GM18519 (cell line): Measurements from ENCODE around the gene EVPL.
"Not testable (repeated sequence)": the region's sequence is repeated elsewhere in the genome, so short reads cannot be mapped to it uniquely, and the experiment has no call there.

Experiments
- ATAC-seq: cut with Tn5 transposase; IDR thresholded peaks from one replicate; pipeline ENCODE4 v1.9.1; 2021; ENCODE audit warnings: mild to moderate bottlenecking, moderate library complexity; ENCODE audit not compliant: unreplicated experiment, low FRiP score

The EVPL gene

DNA sequence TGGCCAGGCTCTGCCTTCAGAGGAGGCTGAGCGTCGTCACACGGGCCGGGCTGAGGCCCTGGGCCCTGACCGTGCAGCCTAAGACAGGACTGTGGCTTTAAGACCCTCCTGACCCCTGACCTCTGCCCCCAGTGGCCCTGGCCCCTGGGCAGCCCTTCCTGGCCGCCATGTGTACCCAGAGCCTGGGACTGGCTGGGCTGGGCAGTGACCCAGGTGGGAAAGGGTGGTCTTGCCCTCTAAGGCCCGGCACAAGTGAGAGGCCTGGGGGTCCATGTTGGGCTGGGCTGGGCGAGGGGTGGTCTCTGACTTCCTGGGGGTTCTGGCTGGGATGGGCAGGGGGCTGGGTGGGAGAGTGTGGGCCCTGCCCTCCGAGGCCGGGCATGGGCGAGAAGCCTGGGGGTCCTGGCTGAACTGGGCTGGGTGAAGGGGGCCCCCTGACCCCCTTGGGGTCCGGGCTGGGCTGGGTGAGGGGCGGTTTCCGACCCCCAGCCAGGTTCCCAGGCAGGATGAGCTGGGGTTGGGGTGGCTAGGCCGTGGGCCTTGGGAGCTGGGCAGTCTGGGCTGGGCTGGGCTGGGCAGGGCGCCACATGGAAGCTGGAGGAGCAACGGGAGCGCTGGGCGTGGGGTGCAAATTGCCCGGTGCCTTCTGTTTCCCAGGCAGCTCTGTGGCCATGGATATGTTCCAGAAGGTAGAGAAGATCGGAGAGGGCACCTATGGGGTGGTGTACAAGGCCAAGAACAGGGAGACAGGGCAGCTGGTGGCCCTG lies 26.2 kb downstream of the EVPL start, which contains the start of gene CDK3:
Gene CDK3 (plus strand): TSS at position 101 of the 767 bp plus-strand sequence. CDS start 571 bp downstream, at position 672.
- ATAC-seq = no peak

DNA sequence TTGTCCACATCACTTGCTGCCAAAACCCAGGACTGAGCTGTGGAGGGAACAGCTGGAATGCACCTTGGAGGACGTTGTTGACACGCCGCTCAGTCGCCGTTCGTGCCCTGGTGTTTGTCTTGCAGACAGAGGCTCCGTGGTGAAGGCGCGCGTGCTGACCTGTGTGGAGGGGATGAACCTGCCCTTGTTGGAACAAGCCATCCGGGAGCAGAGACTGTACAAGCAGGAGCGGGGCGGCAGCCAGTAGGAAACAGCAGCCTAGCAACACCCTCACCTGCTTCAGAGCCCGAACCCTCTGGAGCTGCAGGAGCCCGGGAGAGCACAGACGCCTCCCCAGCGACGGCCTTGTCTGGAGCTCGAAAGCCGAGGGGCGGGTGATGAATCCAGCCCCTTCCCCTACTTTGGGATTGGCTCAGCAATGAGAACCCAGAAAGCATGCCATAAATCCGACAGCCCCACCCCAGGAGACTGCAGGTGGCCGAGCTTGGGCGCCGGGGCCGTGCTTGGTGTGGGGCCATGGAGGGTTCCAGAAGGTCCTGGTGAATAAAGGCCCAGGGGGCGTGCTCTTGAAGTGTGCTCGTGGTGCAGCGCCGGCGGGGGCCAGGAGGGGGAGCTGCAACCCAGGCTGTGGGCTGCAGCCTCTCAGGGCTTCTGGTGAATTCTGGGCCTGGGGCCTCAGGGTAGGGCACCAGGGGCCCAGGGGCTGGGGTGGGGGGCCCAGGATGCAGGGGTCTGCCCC lies 26.9 kb downstream of the EVPL start:
- ATAC-seq = no peak

DNA sequence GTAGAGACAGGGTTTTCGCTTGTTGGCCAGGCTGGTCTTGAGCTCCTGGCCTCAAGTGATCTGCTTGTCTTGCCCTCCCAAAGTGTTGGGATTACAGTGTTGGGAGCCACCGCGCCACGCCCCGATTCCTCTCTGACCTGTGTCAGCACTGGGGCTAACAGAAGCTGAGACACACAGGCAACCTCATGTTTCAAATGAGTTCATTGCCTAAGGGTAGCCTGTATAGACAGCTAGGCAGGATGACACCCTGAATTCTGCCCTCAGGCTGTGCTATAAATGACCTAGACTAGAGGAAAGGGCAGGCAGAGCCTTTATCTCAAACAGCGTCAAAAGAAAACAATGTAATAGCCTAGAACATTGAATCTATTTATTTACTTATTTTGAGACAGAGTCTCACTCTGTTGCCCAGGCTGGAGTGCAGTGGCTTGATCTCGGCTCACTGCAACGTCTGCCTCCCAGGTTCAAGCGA lies 28.7 kb downstream of the EVPL start:
- ATAC-seq = no peak

DNA sequence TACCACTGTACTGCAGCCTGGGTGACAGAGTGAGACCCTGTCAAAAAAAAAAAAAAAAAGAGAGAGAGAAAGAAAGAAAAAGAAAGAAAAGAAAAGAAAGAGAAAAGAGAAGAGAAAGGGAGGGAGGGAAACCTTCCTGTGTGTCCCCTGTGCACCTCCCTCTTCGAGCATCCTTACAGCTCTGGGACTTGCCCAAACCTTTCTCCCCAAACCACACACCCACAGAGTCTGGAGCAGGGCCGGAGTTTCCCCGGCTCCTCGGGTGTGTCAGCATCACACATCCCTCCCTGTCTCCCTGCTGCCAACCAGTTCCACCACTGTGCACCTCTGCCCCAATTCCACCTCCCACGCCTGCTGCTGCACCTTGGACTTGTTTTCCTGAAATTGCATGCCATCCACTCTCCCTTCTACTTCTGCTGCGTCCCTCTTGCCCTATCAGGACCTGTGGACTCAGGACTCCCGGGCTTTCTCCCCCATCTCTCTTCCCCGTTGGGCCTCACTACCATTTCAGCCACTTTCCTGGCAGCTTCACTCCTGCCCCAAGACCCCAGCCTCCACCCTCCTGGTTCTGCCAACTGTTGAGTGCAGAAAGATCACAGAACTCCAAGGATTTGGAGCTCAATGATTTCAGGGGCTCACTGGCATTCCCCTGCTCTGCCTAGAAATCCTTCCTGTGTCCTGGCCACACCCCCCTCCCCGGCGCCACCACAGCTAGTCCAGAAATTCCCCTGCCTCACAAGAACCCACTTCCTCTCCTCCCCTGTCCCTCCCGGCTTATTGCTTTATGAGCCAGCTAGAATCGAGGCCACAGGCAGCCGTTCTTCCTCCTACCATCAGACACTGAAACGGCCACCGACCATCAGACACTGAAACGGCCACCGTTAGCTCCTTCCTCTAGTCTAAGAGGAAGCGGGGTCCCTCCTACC lies 30.2 kb downstream of the EVPL start:
- no peak for ATAC-seq

DNA sequence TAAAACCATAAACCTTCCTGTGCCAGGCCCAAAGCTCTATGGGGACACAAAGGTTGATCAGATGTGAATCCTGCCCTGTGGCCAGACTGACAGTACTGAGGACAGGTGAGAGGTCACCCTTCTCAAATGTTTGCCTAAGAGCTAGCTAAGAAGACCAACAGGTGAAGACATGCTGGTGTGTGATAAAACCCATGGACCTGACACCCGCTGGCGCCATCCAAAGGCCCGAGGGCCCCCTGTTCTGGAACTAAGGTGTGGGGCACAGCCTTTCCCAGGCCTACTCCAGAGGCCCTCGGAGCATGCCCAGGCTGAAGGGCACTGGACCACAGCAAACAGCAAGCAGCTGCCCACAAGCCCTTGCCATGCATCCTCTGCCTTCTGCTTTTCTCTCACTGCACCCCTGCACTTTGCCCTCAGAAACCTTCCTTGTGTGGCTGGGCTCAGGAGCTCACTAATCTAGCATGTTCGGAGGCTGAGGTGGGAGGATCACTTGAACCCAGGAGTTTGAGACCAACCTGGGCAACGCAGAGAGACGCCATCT lies 31.7 kb downstream of the EVPL start:
- no peak for ATAC-seq

DNA sequence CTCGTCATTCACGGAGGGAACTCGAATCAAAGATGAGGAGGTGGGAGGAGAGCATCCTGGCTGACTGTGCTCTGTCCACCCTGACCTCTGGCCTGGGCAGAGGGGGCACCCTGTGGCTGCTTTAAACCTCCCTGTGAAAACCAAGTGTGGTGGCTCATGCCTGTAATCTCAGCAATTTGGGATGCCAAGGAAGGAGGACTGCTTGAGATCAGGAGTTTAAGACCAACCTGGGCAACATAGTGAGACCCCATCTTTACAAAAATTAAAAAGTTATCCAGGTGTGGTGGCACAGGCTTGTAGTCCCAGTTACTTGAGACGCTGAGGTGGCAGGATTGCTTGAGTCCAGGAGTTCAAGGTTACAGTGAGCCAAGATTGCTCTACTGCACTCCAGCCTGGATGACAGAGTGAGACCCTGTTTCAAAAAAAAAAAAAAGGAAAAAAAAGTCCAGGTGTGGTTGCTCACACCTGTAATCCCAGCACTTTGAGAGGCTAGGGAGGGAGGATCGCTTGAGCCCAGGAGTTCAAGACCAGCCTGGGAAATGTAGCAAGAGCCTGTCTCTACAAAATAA lies 32.2 kb downstream of the EVPL start:
- no peak for ATAC-seq

DNA sequence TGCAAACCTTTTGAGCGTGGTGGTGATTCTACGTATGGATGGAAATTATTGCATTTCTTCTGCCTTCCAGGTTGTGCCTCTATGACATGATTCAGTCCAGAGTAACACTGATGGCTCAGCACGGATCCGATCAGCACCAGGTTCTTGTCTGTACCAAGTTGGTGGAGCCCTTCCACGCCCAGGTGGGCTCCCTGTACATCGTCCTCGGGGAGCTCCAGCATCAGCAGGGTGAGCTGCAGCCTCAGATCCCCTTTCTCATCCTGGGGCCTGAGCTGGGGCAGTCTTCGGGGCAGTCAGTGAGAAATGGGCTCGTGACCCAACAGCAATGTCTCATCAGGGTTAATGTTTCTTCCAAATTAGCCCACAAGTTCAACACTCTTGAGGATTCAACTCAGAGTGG lies 35.7 kb downstream of the EVPL start:
- no peak for ATAC-seq

DNA sequence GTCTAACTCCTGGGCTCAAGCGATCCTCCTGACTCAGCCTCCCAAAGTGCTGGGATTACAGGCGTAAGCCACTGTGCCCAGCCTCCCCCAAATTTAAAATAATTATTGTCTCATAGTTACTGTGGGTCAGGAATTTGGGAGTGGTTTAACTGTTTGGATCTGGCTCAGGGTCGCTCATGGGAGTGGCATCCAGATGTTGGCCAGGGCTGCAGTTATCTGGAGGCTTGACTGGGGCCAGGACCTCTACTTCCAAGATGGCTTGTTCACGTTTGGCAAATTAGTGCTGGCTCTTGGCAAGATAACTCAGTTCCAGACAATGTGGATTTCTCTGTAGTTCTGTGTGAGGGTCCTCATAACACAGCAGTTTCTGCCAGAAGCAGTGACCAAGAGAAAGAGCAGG lies 40.1 kb downstream of the EVPL start:
- no peak for ATAC-seq

DNA sequence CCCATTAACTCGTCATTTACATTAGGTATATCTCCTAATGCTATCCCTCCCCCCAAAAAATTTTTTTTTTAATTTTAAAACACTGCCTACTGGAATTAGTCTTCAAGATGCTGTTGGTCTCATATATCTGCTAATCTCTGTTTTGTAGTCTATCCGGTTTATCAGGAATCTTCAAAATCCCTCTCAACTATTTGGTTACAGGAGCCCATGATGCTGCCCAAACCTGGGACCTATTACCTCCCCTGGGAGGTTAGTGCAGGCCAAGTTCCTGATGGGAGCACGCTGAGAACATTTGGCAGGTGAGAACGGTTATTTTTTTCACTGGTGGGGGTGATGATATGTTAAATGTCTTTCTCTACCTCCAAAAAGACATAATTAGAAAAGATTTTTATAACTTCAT lies 41.1 kb downstream of the EVPL start:
- no peak for ATAC-seq

DNA sequence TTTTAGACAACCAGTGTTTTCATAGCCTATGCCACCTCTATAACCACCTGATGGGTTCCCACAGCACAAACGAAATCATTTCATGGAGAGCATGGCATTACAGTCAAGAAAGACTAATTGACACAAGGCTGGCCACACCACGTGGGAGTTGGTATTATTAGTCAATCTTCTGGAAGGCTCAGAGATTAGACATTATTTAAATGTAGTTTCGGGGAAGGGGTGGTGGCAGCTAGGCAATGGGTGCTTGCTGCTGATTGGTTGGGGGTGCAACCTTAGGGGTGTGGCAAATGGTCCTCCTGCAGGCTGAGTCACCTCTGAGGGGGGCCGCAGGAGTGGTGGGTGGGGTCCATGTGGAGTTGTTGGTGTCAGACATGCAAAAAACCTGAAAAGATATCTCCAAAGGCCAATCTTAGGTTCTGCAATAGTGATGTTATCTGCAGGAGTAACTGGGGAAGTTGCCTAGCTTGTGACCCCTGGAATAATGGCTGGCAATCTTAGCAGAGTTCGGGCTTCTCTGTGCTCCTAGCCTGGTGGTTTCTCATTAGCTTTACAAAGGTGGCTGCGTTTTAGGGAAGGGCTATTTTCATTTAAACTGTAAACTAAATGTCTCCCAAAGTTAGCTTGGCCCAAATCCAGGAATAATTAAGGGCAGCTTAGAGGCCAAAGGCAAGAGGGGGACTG lies 43.5 kb downstream of the EVPL start:
- ATAC-seq = no peak

DNA sequence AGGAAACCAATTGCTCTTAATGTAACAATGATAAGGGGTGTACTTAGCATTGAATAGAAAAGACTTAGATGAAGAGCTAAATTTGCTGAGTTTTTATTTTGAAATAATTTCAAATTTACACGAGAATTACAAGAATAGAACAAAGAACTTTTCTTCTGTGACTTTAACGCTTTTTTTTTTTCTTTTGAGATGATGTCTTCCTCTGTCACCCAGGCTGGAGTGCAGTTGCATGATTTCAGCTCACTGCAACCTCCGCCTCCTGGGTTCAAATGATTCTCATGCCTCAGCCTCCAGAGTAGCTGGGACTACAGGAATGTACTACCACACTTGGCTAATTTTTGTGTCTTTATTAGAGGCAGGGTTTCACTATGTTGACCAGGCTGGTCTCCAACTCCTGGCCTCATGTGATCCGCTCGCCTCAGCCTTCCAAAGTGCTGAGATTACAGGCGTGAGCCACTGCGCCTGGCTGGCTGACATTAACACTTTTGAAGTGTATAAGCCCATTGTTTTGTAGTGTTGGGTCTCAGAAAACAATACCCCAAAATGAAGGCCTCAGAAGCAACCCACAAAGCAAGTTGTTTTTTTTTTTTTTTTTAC lies 46.0 kb downstream of the EVPL start:
- no peak for ATAC-seq

DNA sequence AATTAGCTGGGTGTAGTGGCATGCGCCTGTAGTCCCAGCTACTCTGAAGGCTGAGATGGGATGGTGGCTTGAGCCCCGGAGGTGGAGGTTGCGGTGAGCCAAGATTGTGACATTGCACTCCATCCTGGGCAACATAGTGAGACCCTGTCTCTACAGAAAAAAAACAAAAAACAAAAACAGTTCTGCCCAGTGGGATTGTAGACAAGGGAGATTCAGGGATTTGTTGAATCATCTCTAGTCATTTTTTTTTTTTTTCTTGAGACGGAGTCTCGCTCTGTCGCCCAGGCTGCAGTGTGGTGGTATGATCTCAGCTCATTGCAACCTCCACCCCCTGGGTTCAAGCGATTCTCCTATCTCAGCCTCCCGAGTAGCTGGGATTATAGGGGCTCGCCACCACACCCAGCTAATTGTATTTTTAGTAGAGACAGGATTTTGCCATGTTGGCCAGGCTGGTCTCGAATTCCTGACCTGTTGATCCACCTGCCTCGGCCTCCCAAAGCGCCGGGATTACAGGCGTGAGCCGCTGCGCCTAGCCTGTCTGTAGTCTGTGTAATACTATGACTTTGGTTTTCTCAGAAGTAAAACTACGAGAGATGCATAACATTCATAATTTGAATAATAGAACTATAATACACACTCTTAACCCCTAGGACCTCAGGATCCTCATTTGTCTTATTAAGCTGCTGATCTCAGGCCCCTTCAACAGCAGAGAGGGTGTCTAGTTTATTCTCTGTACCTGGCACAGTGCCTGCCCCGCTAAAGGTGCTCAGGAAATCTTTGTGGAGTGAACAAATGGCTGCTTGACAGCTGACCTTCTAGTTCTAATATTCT lies 46.7 kb downstream of the EVPL start:
- ATAC-seq = no peak

DNA sequence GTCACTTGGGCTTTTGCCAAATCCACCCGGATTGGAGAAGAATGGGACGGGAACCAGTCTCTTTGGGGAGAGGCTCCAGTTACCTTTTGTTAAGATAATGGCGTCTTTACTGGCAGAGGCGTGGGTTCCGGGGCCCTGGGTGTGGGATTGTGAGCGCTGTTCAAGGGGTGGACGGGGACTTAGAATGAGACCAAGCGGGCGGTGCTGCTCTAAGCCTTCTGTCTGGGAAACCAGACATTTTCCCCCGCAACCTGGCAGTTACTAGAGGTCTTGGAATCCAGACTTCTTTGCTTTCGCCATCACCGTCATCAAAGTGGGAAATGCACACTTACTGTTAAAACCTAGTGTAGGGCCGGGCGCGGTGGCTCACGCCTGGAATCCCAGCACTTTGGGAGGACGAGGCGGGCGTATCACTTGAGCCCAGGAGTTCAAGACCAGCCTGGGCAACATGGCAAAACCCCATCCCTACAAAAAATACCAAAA lies 47.4 kb downstream of the EVPL start:
- ATAC-seq = no peak

DNA sequence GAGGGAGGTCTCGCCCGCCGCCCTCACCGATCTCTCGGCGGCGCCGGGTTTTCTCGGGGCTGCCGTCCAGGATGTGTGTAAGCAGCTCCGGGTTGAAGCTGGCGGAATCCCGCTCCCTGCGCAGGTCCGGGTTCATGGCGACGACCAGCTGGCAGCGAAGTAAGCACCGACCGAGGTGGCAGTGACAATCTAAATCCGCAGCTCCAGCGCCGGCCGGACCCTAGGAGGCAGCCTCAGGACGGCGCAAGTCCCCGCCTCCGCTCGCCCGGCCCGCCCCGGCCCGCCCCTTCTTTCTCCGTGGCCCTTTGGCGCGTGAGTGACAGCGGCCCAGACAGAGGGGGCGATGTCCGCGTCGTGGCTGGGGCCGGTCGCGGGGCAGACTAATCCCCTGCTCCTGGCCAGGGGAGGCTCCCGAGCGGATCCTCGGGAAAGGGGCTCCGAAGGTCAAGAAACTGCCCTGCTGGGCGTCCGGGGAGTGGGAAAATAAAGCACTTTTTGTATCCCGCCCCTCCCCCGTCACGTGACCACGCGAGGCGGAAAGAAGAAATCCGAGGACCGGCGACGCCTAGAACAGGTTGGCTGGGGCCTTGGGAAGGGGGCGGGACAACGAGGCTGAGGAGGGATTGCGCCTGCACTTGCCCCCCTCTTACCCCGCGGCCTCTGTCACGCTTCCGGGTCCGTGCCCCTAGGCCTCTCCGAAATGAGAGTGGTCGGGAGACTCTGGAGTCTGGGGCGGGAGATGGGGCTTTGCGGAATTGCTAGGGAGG lies 48.0 kb downstream of the EVPL start, which contains the start of the genes ACOX1 and TEN1:
Gene ACOX1 (minus strand): TSS at position 229 of the 767 bp plus-strand sequence. CDS start 93 bp downstream, at position 136.
Gene TEN1 (plus strand): TSS at position 303 of the 767 bp plus-strand sequence. CDS start 6,953 bp downstream, outside the sequence.
- ATAC-seq = peak; percentile 71

DNA sequence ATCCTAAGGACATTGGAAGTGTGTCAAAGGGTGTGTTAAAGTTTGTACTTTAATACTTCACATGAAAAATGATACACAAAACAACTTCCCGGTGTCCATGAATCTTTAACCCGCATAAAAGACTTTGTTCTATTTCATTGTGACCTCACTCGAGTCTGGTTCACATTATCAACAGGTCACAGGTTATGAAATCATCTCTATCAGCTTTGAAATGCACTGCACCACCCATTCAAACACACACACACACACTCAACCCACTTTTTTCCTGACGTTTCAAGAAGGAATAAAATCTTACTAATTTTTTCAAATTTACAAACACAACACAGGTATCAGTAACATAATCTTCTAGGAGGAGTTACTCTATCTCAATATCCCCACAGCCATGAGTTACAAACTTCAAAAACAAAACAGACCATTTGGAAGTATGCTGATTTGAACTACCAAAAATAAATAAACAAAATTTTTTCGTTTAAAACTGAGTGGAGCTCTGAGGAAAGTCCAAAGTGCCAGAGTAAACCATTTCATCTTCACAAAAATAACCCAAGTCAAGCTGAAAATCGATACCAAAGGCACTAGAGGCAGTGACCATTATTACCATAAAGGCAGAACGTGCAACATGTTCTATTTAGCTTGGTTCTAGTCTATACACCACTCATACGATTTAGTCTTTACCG lies 50.8 kb downstream of the EVPL start:
- no peak for ATAC-seq

DNA sequence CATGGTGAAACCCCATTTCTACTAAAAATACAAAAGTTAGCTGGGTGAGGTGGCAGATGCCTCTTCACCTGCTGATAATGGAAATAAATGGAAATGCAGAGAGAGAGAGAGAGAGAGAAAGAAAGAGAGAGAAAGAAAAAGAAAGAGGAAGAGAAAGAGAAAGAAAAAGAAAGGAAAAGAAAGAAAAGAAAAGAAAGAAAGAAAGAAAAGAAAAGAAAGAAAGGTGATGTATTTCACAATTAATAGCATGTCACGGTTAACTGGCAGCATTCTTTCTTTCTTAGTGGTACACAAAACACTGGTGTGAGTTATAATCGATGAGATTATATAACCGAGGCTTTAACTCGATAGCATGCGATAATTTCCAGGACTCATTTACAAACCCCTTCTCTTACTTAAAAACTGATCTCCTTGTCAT lies 51.3 kb downstream of the EVPL start:
- ATAC-seq = no peak

DNA sequence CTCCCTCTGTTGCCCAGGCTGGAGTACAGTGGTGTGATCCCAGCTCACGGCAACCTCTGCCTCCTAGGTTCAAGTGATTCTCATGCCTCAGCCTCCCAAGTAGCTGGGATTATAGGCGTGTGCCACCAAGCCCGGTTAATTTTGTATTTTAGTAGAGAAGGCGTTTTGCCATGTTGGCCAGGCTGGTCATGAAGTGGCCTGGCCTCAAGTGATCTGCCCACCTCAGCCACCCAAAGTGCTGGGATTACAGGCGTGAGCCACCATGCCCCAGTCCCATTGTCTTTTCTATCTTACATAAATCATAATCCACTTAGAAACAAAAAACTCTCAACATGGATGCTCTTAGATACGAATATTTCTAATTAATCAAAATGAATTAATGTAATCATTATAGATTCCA lies 51.9 kb downstream of the EVPL start:
- not testable (repeated sequence) for ATAC-seq
